Measurements from ENCODE around the gene PLEKHG5. TPM values are rescaled to one million over a fixed set of nuclear protein-coding genes. Genes with fewer than 3 reads are reported as not detected.

PLEKHG5 gene
- total and polyA plus RNA-seq, 3 experiments from 2014 or later, result 1.0 to 2.6 (median 2.2) TPM

- Histone ChIP-seq H3K27me3 (ENCODE audit: insufficient read depth, low read length, poor library complexity, severe bottlenecking) (peaks cover 16% of the 10 kb centered on the region), H3K36me3 (ENCODE audit: insufficient read depth, low read length) (no peaks in the 10 kb centered on the region), H3K9me3 (ENCODE audit: low read length) (no peaks in the 10 kb centered on the region), H3K27ac (ENCODE audit: low read depth, low read length) (no peak overlapping the region), H3K4me1 (ENCODE audit: insufficient read depth, low read length) (peaks cover 20% of the 10 kb centered on the region), H3K4me3 (ENCODE audit: low read length) (no peak overlapping the region)
- peak overlapping the region in 2 of 7 donors; percentile 40 to 74 for H3K4me3 Mint-ChIP-seq
- peaks cover 0 to 2% (median 0%) of the 10 kb centered on the region in 3 donors for H3K36me3 Mint-ChIP-seq
- CTCF ChIA-PET, result interaction anchor here (0.9 to 7.2 kb wide), 11 partner anchors 9 to 158 kb away, joined by 3 to 79 read pairs (median 4); partner anchors contain the start of genes KLHL21, NOL9 and TAS1R1
- H3K4me1 Mint-ChIP-seq, result peaks cover 14 to 21% (median 16%) of the 10 kb centered on the region in 3 donors
- no peak for DNase-seq
- POLR2A ChIA-PET, result no interaction called here
- H3K9me3 Mint-ChIP-seq, result no peaks in the 10 kb centered on the region
- no peak overlapping the region for H3K27ac Mint-ChIP-seq
- H3K27me3 Mint-ChIP-seq, result peaks cover 15 to 27% of the 10 kb centered on the region in 2 donors
Measured at GRCh38 chr1:6487804-6488484, 3.5 kb downstream of the PLEKHG5 start.

DNA sequence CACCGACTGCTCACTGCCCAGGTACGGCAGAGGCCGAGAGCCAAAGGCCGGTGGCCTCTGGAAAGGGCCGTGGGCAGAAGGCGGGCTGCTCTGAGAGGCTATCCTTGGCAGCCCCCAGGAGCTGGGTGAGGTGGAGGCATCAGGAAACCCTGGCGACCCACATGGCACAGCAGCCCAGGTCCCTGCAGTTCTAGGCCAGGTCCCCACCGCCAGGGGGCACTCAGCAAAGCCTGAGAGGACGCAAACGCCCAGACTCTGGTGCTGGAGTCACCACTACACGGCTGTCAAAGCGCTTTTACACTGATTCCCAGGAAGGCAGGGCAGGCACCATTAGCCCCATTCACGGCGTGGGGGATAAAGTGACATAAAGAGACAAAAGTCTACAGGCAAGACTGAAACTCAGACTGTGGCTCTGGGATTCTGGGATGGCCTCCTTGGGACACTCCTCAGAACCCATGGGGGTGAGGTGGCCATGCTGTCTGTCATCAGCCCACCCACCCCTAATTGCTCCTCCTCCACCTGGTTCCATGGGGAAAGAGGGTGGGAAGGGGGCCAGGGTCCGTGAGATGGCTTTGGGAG, 4.9 kb downstream of the PLEKHG5 start:
- Histone ChIP-seq H3K36me3 (ENCODE audit: insufficient read depth, low read length) (no peaks in the 10 kb centered on the region), H3K4me3 (ENCODE audit: low read length) (no peak overlapping the region), H3K27ac (ENCODE audit: low read depth, low read length) (no peak overlapping the region), H3K27me3 (ENCODE audit: insufficient read depth, low read length, poor library complexity, severe bottlenecking) (peaks cover 16% of the 10 kb centered on the region), H3K9me3 (ENCODE audit: low read length) (no peaks in the 10 kb centered on the region), H3K4me1 (ENCODE audit: insufficient read depth, low read length) (peaks cover 19% of the 10 kb centered on the region)
- Mint-ChIP-seq H3K4me1 (peaks cover 10 to 17% (median 12%) of the 10 kb centered on the region in 3 donors), H3K27ac (peak overlapping the region in 2 of 8 donors; percentile 4 to 79), H3K36me3 (peaks cover 0 to 2% (median 0%) of the 10 kb centered on the region in 3 donors), H3K9me3 (peaks cover 0 to 3% (median 0%) of the 10 kb centered on the region in 5 donors), H3K27me3 (peaks cover 15 to 28% of the 10 kb centered on the region in 2 donors), H3K4me3 (peak overlapping the region in 3 of 7 donors; percentile 28 to 61 (median 55))
- POLR2A ChIA-PET, result interaction anchor here (0.7 to 1.3 kb wide), 2 partner anchors 40 to 159 kb away, joined by 3 read pairs; no protein-coding TSS in a partner anchor
- CTCF ChIA-PET, result interaction anchor here (0.6 to 7.2 kb wide), 22 partner anchors 10 to 167 kb away, joined by 3 to 79 read pairs (median 3); partner anchors contain the start of genes NOL9, TAS1R1 and TNFRSF25
- DNase-seq, result peak; percentile 68 to 87 (median 78)

DNA sequence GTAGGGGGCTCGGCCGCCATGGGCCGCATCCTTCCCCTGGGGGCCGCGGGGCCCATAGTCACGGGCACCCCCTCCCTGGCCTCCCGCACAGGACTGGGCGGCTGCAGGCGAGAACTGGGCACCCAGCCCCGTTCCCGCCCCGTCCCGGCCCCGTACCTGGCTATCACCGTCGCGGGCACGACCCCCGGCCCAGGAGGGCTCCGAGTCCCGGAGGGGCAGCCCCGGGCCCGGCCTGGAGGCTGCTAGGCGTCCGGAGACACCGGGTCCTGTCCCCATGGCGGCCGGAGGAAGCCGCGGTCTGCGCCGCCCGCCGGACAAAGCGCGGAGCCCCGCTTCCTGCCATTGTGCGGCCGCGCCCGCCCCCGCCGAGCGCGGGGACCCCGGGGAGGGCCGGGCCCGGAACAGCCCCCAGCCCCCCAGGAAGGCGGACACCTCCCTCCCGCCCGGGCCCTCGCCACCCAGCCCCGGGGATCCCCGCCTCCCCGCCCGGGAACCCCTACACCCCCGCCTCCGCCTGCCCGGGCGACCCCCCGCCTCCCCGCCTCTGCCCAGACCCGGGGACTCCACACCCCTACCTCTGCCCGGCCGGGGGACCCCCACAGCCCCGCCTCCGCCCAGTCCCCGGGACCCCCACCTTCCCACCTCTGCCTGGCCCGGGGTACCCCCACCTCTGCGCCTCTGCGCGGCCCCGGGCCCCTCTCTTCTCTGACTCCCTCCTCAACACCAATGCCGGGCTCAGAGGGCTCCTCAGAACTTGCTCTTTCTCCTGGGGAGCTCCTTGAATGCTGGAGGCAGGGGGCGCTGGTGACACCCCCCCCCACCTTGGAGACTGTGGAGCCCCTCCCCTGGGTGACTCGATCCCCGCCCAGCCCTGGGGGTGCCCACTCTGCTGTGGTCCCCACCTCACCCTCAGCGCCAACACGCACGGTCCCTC, 6.0 kb downstream of the PLEKHG5 start:
- Mint-ChIP-seq H3K9me3 (peaks cover 0 to 3% (median 0%) of the 10 kb centered on the region in 5 donors), H3K4me1 (peaks cover 4 to 11% (median 7%) of the 10 kb centered on the region in 3 donors), H3K4me3 (no peak overlapping the region), H3K27ac (no peak overlapping the region), H3K27me3 (peaks cover 13 to 25% of the 10 kb centered on the region in 2 donors), H3K36me3 (peaks cover 0 to 2% (median 0%) of the 10 kb centered on the region in 3 donors)
- Histone ChIP-seq H3K27me3 (ENCODE audit: insufficient read depth, low read length, poor library complexity, severe bottlenecking) (peaks cover 16% of the 10 kb centered on the region), H3K4me1 (ENCODE audit: insufficient read depth, low read length) (peaks cover 12% of the 10 kb centered on the region), H3K9me3 (ENCODE audit: low read length) (no peaks in the 10 kb centered on the region), H3K36me3 (ENCODE audit: insufficient read depth, low read length) (no peaks in the 10 kb centered on the region), H3K4me3 (ENCODE audit: low read length) (no peak overlapping the region), H3K27ac (ENCODE audit: low read depth, low read length) (no peak overlapping the region)
- DNase-seq, result no peak
- CTCF ChIA-PET, result interaction anchor here (0.5 to 7.2 kb wide), 24 partner anchors 8 to 1423 kb away, joined by 3 to 79 read pairs (median 3); partner anchors contain the start of genes NOL9, TAS1R1 and TNFRSF25
- POLR2A ChIA-PET, result interaction anchor here (0.7 to 1.3 kb wide), 2 partner anchors 39 to 160 kb away, joined by 3 read pairs; no protein-coding TSS in a partner anchor

DNA sequence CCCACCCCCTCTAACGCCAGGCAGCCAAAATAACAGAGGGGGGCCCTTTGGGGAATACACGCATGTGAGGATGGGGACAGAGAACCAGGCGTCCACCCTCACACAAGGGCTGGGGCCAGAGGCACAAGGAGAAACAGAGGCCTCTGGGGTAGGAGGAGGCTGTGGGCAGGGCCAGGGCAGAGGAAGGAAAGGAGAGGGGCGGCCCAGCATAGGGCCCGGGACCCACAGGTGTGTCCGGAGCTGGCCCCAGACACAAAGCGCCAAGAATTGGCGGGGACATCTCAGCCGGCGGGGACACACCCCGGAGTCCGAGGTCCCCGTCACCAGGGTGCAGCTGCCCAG, 6.7 kb downstream of the PLEKHG5 start:
- H3K36me3 ChIP-seq (ENCODE audit: insufficient read depth, low read length), result no peaks in the 10 kb centered on the region
- ChIA-PET CTCF (interaction anchor here (0.8 to 1.4 kb wide), 3 partner anchors 8 to 161 kb away, joined by 3 to 5 read pairs (median 3); no protein-coding TSS in a partner anchor), POLR2A (no interaction called here)
- Mint-ChIP-seq H3K27me3 (peaks cover 13 to 25% of the 10 kb centered on the region in 2 donors), H3K4me1 (peaks cover 4 to 11% (median 7%) of the 10 kb centered on the region in 3 donors), H3K27ac (no peak overlapping the region), H3K4me3 (no peak overlapping the region), H3K9me3 (peaks cover 0 to 3% (median 0%) of the 10 kb centered on the region in 5 donors), H3K36me3 (peaks cover 0 to 2% (median 0%) of the 10 kb centered on the region in 3 donors)
- no peak for DNase-seq
- H3K27me3 ChIP-seq (ENCODE audit: insufficient read depth, low read length, poor library complexity, severe bottlenecking), result peaks cover 13% of the 10 kb centered on the region
- H3K4me1 ChIP-seq (ENCODE audit: insufficient read depth, low read length), result peaks cover 12% of the 10 kb centered on the region
- H3K9me3 ChIP-seq (ENCODE audit: low read length), result no peaks in the 10 kb centered on the region
- H3K4me3 ChIP-seq (ENCODE audit: low read length), result no peak overlapping the region
- no peak overlapping the region for H3K27ac ChIP-seq (ENCODE audit: low read depth, low read length)

- peaks cover 0 to 2% (median 0%) of the 10 kb centered on the region in 3 donors for H3K36me3 Mint-ChIP-seq
- CTCF ChIA-PET, result interaction anchor here (1.2 to 1.4 kb wide), 2 partner anchors 9 to 162 kb away, joined by 3 to 5 read pairs; no protein-coding TSS in a partner anchor
- H3K27me3 ChIP-seq (ENCODE audit: insufficient read depth, low read length, poor library complexity, severe bottlenecking), result peaks cover 13% of the 10 kb centered on the region
- H3K4me3 Mint-ChIP-seq, result no peak overlapping the region
- H3K27ac Mint-ChIP-seq, result peak overlapping the region in 1 of 8 donors; percentile 38
- H3K36me3 ChIP-seq (ENCODE audit: insufficient read depth, low read length), result no peaks in the 10 kb centered on the region
- H3K27me3 Mint-ChIP-seq, result peaks cover 13 to 25% of the 10 kb centered on the region in 2 donors
- POLR2A ChIA-PET, result no interaction called here
- peaks cover 4 to 11% (median 7%) of the 10 kb centered on the region in 3 donors for H3K4me1 Mint-ChIP-seq
- H3K4me1 ChIP-seq (ENCODE audit: insufficient read depth, low read length), result peaks cover 12% of the 10 kb centered on the region
- DNase-seq, result no peak
- no peaks in the 10 kb centered on the region for H3K9me3 ChIP-seq (ENCODE audit: low read length)
- no peak overlapping the region for H3K27ac ChIP-seq (ENCODE audit: low read depth, low read length)
- H3K4me3 ChIP-seq (ENCODE audit: low read length), result no peak overlapping the region
- H3K9me3 Mint-ChIP-seq, result peaks cover 0 to 3% (median 0%) of the 10 kb centered on the region in 5 donors
Measured at GRCh38 chr1:6483761-6484117, 7.7 kb downstream of the PLEKHG5 start.

- CTCF ChIA-PET, result no interaction called here
- Histone ChIP-seq H3K4me1 (ENCODE audit: insufficient read depth, low read length) (peaks cover 12% of the 10 kb centered on the region), H3K27ac (ENCODE audit: low read depth, low read length) (no peak overlapping the region), H3K4me3 (ENCODE audit: low read length) (no peak overlapping the region), H3K27me3 (ENCODE audit: insufficient read depth, low read length, poor library complexity, severe bottlenecking) (peaks cover 13% of the 10 kb centered on the region), H3K9me3 (ENCODE audit: low read length) (no peaks in the 10 kb centered on the region), H3K36me3 (ENCODE audit: insufficient read depth, low read length) (no peaks in the 10 kb centered on the region)
- H3K27me3 Mint-ChIP-seq, result peaks cover 12 to 25% of the 10 kb centered on the region in 2 donors
- no peak for DNase-seq
- peaks cover 0 to 2% (median 0%) of the 10 kb centered on the region in 3 donors for H3K36me3 Mint-ChIP-seq
- peaks cover 4 to 11% (median 7%) of the 10 kb centered on the region in 3 donors for H3K4me1 Mint-ChIP-seq
- H3K9me3 Mint-ChIP-seq, result peaks cover 0 to 3% (median 0%) of the 10 kb centered on the region in 5 donors
- peak overlapping the region in 1 of 8 donors; percentile 38 for H3K27ac Mint-ChIP-seq
- no peak overlapping the region for H3K4me3 Mint-ChIP-seq
- POLR2A ChIA-PET, result no interaction called here
Measured at GRCh38 chr1:6483017-6483760, 8.3 kb downstream of the PLEKHG5 start.

GRCh38 chr1:6481820-6482219, 9.6 kb downstream of the PLEKHG5 start:
- Histone ChIP-seq H3K27ac (ENCODE audit: low read depth, low read length) (no peak overlapping the region), H3K36me3 (ENCODE audit: insufficient read depth, low read length) (no peaks in the 10 kb centered on the region), H3K4me1 (ENCODE audit: insufficient read depth, low read length) (peaks cover 12% of the 10 kb centered on the region), H3K9me3 (ENCODE audit: low read length) (no peaks in the 10 kb centered on the region), H3K4me3 (ENCODE audit: low read length) (no peak overlapping the region), H3K27me3 (ENCODE audit: insufficient read depth, low read length, poor library complexity, severe bottlenecking) (peaks cover 12% of the 10 kb centered on the region)
- Mint-ChIP-seq H3K9me3 (peaks cover 0 to 3% (median 0%) of the 10 kb centered on the region in 5 donors), H3K4me1 (peaks cover 4 to 11% (median 6%) of the 10 kb centered on the region in 3 donors), H3K27ac (no peak overlapping the region), H3K27me3 (peaks cover 12 to 16% of the 10 kb centered on the region in 2 donors), H3K36me3 (no peaks in the 10 kb centered on the region), H3K4me3 (no peak overlapping the region)
- ChIA-PET POLR2A (no interaction called here), CTCF (interaction anchor here (1.3 to 2.4 kb wide), 3 partner anchors 9 to 44 kb away, joined by 3 to 6 read pairs (median 5); no protein-coding TSS in a partner anchor)
- DNase-seq, result no peak

Measured in CD8-positive, alpha-beta memory T cell (primary cell).